GM19452 (cell line): ENCODE data around the gene IFNL2.

ENCODE experiments used
- ATAC-seq: cut with Tn5 transposase; IDR thresholded peaks from one replicate; pipeline ENCODE4 v1.9.1; 2021; ENCODE audit not compliant: unreplicated experiment

The IFNL2 gene

DNA sequence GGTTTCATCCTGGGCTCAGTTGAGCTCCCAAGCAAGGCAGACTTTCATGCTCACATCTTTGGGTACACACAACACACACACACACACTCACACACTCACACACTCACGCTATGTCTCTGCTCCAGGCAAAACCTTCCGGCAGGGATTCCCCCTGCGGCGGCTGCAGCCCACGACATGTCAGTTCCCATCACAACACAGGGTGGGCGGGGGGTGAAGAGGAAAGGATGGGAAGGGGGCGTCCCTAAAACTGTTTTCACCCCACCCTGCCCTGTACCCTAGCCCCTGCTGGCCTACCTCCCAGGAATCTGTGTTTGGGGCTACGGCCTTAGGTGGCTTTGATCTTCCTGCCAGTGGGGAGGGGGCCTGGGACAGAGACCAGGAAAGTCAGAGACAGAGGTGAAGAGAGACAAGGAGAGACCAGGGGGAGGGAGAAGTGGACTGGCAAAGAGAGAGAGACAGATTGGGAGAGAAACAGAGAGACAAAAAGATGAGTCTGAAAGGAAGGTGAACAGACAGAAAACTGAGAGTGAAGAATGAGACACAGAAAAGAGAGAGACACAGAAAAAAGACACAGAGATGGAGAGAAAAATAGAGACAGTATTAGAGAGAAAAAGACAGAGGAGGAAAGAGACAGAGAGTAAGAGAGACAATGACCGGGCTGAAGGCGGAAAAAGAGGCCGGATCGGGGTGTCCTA, 48.6 kb downstream of the IFNL2 start:
- no peak for ATAC-seq

DNA sequence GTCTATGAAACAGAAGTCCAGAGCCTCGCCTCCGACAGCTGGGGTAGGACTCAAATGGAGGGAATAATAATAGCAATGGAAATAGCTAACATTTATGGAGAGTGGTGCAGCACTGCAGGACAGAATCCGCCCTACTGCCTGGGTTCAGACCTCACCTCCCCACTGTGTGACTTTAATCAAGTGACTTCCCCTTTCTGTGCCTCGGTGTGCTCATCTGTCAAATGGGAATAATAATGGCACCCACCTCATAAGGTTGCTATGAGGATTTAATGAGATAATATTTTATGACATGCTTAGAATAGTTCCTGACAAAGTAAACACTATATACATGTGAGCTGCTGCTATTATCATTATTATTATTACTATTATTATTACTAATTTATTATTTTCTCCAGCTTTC, 49.3 kb downstream of the IFNL2 start:
- ATAC-seq, result no peak

DNA sequence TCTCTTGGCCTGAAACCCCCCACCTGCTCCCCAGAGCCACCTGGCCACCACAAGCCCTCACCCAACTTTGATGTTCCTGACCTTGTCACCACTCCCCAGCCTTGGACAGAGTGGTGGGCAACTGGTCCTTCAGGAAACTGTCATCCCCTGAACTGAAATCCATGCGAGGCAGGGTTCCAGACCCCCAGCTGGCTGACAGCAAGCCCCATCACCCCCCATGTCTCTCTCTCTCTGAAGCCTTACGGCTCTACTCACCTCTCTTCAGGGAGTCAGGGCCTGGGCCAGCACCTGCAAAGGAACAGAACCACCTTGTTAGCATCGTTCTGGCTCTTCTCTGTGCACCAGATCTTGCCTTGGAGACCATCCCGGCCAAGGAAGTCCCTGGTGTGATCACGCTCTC, 49.9 kb downstream of the IFNL2 start:
- no peak for ATAC-seq

DNA sequence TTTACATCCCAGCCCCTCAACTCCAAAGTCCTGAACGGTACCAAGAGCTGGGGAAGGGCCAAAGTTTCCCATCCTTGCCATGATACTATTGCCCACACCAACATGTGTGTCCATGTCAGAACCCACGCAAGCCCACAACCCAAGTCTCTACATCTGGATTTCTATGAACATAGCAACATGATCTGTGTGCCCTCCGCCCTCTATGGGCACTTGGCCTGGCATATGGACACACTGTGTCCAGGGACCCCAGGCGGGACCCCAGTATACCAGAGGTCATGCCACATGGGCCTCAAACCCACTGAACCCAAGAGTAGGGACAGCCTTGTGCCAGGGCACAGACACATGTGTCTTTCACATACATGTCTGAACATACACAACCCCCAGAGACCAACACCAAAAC, 50.5 kb downstream of the IFNL2 start:
- ATAC-seq, result no peak

DNA sequence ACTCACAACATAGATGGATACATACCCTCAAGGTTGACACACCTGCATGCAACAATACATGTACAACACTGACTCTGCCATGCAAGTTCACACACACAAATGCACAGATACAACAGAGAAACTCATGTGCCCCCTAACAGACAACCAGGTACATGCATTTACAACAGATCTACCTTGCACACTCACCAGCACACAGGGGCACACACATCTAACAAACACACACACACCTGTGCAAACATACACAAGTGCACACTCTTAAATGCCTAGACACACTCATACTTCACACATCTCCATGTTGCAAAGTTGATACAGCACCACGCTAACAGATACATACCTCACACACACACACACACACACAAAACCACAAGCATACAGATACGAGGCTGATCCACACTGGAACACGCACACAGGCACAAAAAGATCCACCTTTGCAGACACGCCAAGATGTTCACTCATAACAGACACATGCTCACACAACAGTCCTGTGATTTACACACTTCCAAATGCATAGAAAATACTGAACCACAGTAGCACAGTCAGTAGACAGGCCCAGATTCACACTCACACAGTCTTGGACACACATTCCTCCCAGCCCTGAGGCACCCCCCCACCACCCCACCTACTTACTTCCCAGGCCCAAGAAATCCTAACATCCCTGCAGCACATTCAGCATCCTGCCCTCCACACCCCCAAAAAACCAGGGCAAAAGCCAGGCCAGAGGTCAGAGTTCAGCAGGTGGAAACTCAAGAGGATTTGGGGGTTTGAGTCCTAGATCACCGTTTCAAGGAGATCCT, 51.1 kb downstream of the IFNL2 start:
- ATAC-seq, result no peak
